Hematopoietic multipotent progenitor cell treated with erythropoietin and hydrocortisone succinate and interleukin-3 and kit ligand, for 15 days (in vitro differentiated cells): ENCODE results near the gene DDX31.
"Not testable (repeated sequence)": the region's sequence is repeated elsewhere in the genome, so short reads cannot be mapped to it uniquely, and the experiment has no call there.

ENCODE experiments used
- DNase-seq: peaks from one replicate; pipeline ENCODE4 v3.0.0-alpha.2; 2015; ENCODE audit warnings: low spot score

Gene DDX31

DNA sequence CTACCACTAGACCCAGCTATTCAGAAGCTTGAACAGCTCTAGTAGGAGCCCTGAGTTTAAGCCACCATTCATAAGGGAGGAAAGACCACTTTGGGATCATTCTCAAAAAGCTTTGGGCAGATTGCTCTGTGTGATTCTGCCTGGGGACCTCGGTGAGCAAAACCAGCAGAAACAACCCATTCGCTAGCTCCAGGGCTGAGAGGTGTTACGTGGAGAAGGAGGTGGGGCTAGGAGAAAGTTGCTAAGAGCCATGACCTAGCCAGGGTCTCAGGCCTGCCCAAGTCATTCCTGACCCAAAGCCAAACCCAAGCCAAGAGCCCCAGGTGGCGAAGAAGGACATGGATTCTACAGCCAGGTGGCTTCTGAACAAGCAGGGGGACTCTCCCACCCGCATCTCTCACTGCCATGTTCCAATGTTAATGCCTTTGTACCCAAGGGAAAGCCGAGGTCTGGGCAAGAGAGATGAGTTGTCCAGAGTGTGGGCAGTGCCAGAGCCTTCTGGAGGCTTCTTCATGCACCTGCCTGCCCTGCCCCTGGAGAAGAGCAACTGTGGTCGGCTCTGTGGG is 91.3 kb downstream of the DDX31 start:
- DNase-seq: no peak

DNA sequence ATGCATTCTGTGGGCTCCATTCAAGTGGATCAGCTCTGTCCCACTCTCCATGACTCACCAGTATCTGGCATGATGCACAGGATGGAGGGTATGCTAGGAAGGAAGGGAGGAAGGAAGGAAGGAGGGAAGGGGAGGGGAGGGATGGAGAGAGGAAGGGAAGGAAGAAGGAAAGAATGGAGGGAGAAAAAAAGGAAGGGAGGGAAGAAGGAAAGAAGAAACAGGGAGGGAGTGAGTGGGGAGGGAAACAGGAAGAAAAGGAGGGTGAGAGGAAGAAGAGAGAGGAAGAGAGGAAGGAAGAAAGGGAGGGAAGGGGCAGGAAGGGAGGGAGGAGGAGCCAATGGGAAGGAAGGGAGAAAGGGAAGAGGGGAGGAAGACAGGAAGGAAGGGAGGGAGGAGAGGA is 92.7 kb downstream of the DDX31 start:
- DNase-seq: no peak

DNA sequence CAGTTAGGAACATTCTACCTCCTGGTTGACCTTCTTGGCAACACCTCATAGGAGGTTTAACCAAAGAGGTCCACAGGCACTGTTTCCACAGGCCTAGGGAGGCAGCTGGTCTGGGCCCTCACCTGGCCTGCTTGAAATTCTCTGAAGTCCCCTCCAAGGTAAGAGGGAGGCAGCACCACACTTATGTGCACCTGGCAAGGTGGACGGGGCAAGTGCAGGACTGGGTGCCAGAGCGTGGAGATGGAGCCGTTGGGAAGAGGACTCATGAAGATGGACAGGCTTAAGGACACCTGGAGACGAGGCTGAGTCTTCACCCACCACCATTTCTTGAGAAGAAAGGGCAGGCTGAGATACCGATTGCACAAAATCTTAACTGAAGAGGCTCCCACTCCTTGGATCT is 94.0 kb downstream of the DDX31 start:
- DNase-seq: no peak

DNA sequence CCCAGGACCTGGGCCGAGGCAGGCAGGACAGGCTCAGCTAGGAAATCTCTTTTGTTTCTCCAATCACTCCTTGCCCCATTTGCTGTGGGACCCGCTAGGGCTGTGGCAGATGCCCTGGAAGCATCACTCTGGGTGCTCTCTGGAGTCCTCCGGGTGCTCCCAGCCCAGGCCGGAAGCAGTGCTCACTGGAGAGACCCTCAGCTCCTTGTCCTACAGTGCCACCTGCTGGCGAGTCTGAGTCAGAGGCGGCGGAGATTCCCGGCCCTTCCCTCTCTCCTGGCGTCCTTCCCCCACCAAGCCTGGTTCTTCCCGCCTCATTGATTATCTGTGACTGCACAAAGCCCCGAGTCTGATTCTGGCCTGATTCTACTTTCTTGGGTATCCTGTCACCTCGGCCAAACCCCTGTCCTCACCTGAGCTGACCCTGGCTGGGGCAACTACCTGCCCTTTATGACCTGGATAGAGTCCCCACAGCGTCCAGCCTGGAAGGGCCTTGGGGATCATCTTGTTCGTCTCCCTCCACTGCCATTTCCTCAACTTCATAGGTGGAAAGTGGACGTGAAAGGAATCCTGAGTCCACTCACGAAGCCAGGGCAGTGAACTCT is 94.7 kb downstream of the DDX31 start:
- peak; percentile 17 for DNase-seq

DNA sequence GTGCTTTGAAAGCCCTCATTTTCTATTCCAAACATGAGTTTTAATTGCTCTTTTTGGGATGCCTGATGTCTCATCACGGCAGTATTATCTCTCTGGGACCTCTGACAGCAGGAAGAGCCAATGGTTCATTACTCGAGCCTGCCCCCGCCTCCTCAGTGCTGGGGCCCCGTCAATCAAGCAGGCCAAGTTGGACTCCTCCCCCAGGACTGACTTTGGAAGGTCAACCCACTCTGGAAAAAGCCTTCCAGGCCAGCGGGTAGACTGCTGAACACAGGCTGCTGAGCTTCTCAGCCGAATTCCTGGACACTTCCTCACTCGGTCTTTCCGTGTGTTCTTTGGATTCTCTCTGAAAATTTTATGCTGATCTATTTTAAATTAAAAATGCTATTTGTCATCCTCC is 96.9 kb downstream of the DDX31 start:
- DNase-seq: no peak

DNA sequence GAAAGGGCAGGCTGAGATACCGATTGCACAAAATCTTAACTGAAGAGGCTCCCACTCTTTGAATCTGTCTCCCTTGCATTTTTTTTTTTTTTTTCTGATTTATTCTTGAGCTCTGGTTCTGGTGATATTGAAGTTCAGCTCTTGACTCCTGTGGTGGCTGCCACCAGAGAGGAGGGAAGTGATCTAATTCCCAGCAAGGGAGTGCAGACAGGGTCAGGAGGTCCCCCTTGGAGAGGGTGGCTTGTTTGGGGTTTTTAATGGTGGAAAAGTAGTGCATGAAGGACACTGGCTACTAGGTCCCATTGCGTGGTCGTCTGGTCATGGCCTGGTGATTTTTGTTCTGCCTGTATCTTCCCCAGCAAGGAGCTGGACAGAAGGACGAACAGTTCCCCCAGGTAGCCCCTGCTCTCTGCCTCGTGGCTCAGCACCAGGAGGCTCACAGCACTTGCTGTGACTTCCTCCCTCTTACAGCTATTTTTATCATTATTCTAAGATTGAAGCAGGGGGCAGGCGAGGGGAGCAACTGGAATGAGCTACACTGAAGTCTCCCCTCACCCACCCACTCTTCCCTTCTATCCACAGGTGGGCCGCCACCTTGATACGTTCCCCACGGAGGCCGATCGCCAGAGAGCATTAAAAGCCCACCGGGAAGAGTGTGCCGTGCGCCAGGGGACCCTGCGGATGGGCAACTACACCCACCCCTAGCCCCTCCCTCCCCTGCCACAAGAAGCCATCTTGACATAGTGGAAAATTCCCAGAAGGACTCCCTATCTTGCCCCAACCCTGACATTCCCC is 97.8 kb downstream of the DDX31 start:
- no peak for DNase-seq

DNA sequence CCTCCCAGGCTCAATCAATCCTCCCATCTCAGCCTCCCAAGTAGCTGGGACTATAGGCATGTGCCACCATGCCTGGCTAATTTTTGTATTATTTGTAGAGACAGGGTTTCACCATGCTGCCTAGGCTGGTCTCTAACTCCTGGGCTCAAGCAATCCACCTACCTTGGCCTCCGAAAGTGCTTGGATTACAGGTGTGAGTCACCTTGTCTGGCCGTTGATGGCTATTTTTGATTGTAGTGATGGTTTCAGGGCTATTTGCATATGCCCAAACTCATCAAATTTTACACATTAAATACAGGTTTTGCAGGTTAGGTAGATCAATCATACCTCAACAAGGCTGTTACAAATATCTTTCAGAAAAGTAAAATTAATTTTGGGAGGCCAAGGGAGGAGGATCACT is 101.0 kb downstream of the DDX31 start:
- not testable (repeated sequence) for DNase-seq

DNA sequence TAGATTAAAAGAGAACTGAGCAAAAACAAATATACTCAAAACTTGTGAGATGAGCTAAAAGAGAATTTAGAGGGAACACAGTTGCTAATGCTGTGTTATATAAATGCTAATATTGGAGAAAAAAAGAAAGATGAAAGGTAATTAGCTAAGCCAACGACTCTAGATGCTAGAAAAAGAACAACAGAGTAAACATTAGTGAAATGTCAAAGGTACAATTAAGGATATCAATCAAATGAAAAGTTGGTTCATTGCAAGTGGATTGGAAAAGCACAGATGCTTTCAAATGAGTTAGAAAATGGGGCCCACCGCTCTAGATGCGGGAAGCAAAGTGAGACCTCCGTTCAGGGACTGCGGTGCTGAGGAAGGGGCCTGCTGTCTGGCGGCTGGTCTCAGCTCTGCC is 105.3 kb downstream of the DDX31 start:
- DNase-seq: no peak

DNA sequence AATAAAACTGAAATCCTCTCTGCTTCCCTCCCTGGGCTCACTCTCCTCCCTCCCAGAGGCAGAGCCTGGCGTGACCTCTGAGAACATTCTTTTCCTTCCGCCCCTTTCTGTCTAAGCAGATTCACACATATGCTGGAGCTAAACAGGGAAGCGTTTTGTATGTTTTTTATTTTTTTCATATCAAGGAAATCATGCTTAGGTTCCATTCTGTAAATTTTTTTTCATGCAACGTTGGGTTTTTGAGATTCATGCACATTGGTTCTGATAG is 107.5 kb downstream of the DDX31 start:
- no peak for DNase-seq

DNA sequence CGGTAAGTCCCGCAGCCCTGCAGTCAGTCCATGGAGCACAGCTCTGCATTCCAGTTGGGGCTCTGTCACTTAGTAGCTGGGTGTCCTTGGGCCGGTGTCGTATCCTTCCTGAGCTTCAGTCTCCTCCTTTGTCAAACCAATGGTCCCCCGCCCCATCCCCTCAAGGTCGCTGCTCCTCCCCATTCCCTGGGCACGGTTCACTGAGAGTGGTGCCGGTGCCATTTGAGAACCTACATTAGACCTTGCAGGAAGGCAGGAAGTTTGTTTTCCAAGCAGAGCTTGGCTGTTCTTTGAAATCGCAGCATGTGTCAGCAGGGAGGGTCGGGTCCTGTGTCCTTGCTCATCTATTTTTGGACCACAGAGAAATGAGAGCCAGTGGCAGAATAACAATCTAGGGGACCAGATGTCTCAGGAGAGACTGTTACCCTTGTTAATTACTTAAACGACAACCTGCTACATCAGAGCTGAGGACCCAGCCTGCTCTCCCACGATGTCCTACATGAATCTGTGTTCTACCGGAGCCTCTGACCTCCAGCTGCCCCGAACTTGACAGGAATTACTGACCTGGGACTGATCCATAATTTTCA is 109.1 kb downstream of the DDX31 start:
- DNase-seq: no peak

DNA sequence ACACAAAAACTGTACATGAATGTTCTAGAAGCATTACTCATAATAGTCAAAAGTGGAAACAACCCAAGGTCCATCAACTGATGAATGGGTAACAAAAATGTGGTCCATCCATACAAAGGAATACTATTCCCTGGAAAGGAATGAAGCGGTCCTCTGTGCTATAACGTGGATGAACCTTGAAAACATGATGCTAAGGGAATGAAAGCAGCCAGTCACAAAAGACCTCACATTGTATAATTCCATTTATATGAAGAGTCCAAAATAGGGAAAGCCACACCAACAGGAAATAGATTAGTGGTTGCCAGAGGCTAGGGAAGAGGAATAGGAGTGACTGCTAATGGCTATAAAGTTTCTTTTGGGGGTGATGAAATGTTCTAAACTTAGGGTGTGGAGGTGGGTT is 110.1 kb downstream of the DDX31 start:
- DNase-seq: no peak

DNA sequence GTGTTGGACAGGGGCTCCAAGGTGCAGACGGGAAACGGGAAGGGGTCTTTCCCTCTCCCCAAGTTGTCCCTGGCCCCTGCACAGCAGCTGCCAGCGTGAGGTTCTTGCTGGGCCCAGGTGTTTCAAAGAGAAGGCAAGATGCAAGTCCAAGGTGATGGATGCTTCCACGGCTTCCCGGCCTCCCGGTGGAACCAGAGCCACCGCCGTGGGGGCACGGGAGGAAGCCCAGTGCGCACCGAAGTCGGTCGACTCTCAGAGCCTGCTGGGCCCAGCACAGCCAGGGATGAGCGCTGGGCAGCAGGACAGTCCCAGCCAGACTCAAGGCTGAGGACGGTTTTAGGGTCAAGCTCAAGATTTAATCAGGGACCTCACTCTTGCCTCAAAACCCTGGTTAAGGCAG is 112.6 kb downstream of the DDX31 start:
- no peak for DNase-seq

DNA sequence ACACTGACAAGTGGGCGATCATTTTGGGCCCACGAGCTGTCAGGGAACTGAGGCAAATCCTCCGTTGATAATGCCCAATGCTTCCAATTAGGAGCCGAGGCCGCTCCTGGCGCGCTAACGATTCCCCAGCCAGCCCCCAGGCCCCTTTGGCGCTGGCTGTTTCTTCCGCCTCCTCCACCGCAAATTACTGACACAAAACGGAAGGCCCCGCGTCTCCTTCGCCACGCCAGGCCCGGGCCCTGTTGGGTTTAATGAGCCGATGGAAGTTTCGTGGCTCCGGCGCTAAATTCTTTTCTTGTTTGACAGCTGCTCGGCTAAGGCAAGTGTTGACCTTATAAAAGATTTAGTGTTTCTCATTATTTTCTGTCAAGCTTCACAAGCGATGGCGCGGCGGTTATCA is 113.1 kb downstream of the DDX31 start:
- no peak for DNase-seq

DNA sequence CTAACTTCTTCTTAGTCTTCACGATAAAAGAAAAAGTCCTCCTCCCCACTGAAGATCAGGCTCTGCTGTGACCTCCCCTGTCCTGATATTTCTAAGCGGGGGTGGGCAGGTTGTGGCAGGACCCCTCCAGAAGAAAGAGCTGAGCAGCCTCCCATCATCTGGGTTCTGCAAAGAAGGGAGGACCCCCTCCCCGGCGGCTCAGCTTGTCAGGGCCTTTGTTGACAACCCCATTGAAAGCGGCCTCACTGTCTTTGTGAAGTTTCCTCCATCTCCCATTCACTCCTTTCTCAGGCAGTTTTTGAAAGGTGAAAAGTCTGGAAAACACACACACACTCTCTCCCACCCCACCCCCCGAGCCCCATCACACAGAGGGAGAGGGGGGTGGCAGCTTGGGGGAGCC is 113.5 kb downstream of the DDX31 start:
- no peak for DNase-seq

DNA sequence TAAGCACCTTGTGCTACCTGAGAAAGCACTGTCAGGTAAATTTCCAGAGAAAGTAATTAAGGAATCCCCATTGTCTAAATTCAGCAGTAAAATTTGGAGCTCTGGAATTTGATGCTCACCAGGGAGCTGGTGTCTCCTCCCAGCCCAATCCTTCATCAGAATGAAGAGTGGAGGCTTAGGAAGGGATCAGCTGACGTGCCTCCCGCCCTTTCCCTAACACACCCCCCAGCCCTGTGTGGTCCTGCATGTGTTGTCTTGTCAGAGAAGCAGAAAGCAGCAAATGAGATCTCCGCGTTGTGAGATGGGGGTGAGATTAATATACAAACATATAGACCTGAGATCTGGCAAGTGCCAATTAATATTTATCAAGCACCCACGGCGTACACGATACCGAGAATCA is 114.3 kb downstream of the DDX31 start:
- no peak for DNase-seq

DNA sequence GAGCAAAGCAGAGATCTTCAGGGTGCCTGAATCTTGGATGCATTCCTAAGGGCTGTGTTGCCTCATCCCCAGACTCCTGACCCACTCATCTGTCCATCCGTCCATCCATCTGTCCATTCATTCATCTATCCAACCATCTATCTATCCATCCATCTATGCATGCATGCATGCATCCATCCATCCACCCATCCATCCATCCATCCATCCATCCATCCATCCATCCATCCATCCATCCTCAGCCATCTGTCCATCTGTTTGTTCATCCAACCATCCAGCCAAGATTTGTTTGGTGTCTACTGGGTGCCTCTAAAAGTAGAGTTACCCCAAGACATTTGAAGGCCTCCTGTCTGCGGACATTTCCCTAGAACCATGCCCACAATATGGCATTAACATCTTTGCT is 115.0 kb downstream of the DDX31 start:
- no peak for DNase-seq

DNA sequence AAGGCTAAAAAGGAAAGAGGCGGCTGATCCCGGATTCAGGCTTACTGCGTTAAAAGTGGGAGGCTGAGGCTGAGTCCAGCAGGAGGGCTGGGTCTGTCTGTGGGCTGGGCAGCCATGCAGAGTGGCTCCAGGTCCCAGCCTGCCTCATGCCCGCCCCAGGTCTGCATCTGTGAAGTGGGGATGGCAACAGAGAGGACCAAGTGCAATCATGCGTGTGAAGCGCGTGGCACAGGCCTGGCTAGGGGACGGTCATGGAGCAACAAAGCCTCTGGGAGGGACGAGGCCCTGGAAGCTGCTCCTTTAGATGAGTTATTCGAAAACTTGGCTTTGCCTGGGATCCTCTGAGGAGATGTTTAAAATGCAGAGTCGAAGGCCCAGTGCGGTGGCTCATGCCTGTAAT is 117.7 kb downstream of the DDX31 start:
- DNase-seq: no peak

DNA sequence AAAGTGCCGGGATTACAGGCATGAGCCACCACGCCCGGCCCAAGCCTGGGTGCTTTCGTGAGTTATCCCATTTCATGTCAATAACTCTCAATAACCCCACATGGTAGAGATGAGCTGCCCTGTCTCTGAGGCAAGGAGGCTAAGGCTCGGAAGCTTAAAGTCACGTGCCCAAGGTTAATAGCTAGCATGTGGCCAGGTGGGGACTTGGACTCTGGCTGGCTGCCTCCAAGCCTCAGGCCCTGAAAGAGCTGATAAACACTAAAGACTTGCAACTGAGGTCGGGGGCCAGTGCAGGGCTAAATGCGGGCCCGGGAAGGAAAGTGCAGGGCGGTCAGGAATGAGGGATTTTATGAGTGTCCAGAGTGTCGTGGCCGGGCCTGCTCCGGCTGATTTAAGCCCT is 118.2 kb downstream of the DDX31 start:
- no peak for DNase-seq

DNA sequence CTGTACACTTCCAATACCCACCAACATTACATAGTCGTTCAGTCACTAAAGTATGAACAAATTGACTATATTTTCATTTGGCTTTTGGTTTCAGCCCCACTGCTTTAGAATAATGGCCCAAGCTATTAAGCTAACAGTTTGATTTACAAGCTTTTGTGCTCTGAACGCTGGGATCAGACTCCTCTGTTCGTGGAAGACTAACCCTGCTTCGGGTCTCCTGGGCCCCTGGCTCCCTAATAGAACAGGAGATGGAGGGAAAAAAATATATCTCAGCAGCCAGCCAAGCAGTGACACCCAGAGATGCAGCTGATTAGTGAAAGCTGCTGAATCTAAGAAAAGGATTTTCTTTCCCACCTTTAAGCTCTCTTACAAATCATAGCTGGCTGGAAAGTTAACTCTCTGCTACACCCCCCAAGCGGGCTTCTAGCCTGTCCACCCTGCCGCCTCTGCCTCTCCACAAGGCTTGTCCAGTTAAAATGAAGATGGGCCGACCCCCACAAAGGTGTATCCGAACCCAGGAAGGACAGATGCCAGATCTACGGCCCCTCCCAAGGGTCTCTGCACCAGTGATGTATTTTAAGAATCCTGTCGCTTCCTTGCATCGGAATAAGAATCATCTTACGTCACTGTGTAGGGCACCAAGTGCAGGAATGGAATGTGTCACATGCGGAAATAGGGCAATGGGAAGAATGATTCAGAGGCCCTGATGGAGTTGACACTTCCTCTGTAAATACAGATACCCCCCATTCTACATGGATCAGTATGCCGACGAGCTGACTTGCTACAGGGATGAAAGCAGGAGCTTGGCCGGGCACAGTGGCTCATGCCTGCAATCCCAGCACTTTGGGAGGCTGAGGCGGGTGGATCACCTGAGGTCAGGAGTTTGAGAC is 120.8 kb downstream of the DDX31 start:
- no peak for DNase-seq

DNA sequence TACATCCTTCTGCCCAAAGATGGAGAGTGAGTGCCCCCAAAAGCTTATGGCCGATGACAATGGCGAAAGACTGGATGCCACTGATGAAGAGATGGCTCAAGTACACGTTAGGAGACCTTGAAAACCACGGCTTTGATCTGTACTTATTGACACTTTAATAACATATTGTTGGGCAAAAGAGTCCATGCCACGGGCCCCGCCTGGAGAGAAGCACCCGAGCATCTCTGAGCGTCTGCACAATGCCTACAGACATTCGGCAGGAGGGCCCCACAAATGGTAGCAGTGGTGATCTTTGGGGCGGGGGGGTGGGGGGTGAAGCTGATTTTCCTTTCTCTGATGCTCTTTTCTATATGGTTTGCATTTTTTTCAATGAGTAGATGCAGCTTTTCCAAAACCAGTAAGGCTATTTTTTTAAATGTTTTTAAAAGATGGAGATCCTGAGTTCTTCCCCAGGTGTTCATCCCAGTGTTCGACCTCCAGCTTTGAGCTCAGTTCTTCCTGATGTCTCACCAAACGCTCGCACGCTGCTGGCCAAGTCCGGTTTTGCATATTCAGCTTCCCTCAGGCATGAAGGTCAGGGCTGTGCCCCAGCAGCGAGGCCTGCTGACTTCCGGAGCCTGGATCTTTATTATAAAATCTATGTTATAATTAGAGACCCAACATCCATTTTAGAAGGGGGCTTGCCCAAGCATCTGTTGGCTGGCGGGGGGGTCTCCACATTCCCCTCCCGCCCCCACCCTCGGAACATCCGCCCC is 121.6 kb downstream of the DDX31 start:
- no peak for DNase-seq

DNA sequence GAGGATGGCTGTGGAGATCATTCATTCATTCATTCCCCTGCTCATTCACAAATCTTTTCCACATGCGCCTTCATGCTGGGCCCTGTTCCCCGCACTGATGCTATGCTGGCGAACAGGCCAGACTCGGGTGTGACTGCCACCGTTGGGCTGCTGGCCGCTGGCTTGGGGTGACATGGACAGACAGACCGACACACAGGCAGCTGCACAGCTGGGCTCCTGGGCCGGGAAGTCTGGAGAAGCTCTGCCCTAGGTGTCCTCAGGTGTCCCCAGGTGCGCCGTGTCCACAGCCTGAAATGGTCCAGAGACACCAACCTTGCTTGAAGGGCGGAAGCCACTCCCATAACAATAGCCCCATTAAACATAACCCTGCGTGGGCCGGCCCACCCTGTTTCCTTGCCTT is 122.3 kb downstream of the DDX31 start:
- no peak for DNase-seq

DNA sequence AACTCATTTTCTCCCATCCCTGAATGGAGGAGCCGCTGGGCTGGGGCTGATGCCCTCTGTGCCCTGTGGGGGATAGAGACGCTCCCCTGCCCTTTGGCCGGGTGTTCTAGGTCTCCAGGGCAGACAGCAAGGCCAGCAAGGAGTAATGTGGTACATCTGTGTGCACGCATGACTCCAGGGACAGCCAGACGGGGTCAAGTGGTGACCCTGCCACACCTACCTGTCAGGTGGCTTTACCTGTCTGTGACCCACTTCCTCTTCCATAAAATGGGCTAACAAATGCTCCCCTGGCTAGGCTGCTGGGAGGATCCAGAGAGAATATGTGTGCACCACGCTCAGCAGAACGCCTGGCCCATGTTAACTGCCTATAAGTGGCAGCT is 122.7 kb downstream of the DDX31 start:
- no peak for DNase-seq
